DND-41 (cell line): ENCODE data around the gene PUS7.

ENCODE experiments used
- ATAC-seq: fragments of 200-7000 bp; cut with Tn5 transposase; 3 replicates; pipeline ENCODE4 v1.9.1; 2021; ENCODE audit warnings: low read depth; ENCODE audit not compliant: insufficient read depth
- DNase-seq: peaks from one replicate; pipeline ENCODE4 v3.0.0-alpha.2; 2020
- H2AFZ ChIP-seq: 2 replicates; pipeline ENCODE4 v1.6.0; 2012; ENCODE audit warnings: low read depth, low read length
- H3K27ac ChIP-seq: 2 replicates; pipeline ENCODE4 v1.5.1; 2012; ENCODE audit warnings: low read length, inconsistent platforms
- H3K27me3 ChIP-seq: fragments of 200-600 bp; sonication (generic); 2 replicates; pipeline ENCODE4 v1.6.0; 2012; ENCODE audit warnings: low read length, mild to moderate bottlenecking, inconsistent platforms; ENCODE audit not compliant: insufficient read depth, poor library complexity
- H3K36me3 ChIP-seq: 2 replicates; pipeline ENCODE4 v1.5.1; 2012; ENCODE audit warnings: low read length, inconsistent platforms; ENCODE audit not compliant: insufficient read depth
- H3K4me1 ChIP-seq: 2 replicates; pipeline ENCODE4 v1.5.1; 2012; ENCODE audit warnings: mild to moderate bottlenecking, low read length; ENCODE audit not compliant: insufficient read depth
- H3K4me2 ChIP-seq: 2 replicates; pipeline ENCODE4 v1.6.0; 2012; ENCODE audit warnings: mild to moderate bottlenecking, moderate library complexity, low read length, inconsistent platforms; ENCODE audit not compliant: insufficient read depth
- H3K4me3 ChIP-seq, 2 experiments: fragments of 200-600 bp in 1 of 2; shearing (Covaris generic) in 1 of 2; 2 replicates each; pipeline ENCODE4 v1.5.1; 2012 to 2016; ENCODE audit warnings: inconsistent platforms in 2 of 2, low read length in 2 of 2, mild to moderate bottlenecking in 2 of 2, low read depth in 1 of 2, moderate library complexity in 1 of 2
- H3K79me2 ChIP-seq: 2 replicates; pipeline ENCODE4 v1.6.0; 2012; ENCODE audit warnings: low read length, inconsistent platforms; ENCODE audit not compliant: insufficient read depth
- H3K9ac ChIP-seq: 2 replicates; pipeline ENCODE4 v1.6.0; 2012; ENCODE audit warnings: low read depth, mild to moderate bottlenecking, inconsistent platforms, low read length, moderate library complexity
- H3K9me3 ChIP-seq: 2 replicates; pipeline ENCODE4 v1.5.1; 2012; ENCODE audit warnings: low read length, moderate library complexity, mild to moderate bottlenecking, inconsistent platforms; ENCODE audit not compliant: insufficient read depth, severe bottlenecking
- H4K20me1 ChIP-seq: 2 replicates; pipeline ENCODE4 v1.6.0; 2012; ENCODE audit warnings: low read length; ENCODE audit not compliant: insufficient read depth
- CTCF ChIP-seq: IDR thresholded peaks from 2 replicates; pipeline ENCODE4 v1.5.1; 2012; ENCODE audit warnings: borderline replicate concordance, low read length, moderate library complexity, mild to moderate bottlenecking; ENCODE audit not compliant: poor library complexity, severe bottlenecking; ENCODE audit errors: extremely low read depth
- EZH2 ChIP-seq: IDR thresholded peaks from 3 replicates; pipeline ENCODE4 v1.6.1; 2012; ENCODE audit warnings: borderline replicate concordance, low read depth, mild to moderate bottlenecking, moderate library complexity, low read length, inconsistent platforms; ENCODE audit not compliant: severe bottlenecking

The PUS7 gene

GRCh38 chr7:105408791-105409410 lies 113.2 kb downstream of the PUS7 start:
- no peaks in the 10 kb centered on the region for H3K36me3 ChIP-seq
- no peak overlapping the region for H3K9ac ChIP-seq
- H3K79me2 ChIP-seq = no peaks in the 10 kb centered on the region
- H3K4me3 ChIP-seq = no peak overlapping the region
- ATAC-seq = no peak
- no peaks in the 10 kb centered on the region for H3K4me1 ChIP-seq
- no peaks in the 10 kb centered on the region for H3K9me3 ChIP-seq
- no peak overlapping the region for H3K27ac ChIP-seq
- H4K20me1 ChIP-seq = no peaks in the 10 kb centered on the region
- no peak overlapping the region for H2AFZ ChIP-seq
- H3K4me2 ChIP-seq = no peak overlapping the region
- no peak for DNase-seq
- no peaks in the 10 kb centered on the region for H3K27me3 ChIP-seq
- TF ChIP-seq CTCF (no peak), EZH2 (no peak)
